AG04449 (cell line): ENCODE measurements around the gene ACOT7.

ENCODE experiments used
- CTCF ChIA-PET: fragments of 350-600 bp; formaldehyde crosslinking; extraction: SDS; loops from one replicate; lab custom pipeline; 2021; ENCODE audit warnings: antibody characterized with exemption; lab: Yijun Ruan, JAX
- POLR2A ChIA-PET: fragments of 400-600, 350-600 bp; formaldehyde crosslinking; extraction: SDS; loops from one replicate; lab custom pipeline; 2020; ENCODE audit warnings: antibody characterized with exemption, inconsistent platforms; lab: Yijun Ruan, JAX
- DNase-seq: peaks from one replicate; pipeline ENCODE4 v3.0.0-alpha.2; 2010; ENCODE audit warnings: low read depth, low spot score
- H3K4me3 ChIP-seq: 2 replicates; pipeline ENCODE4 v1.5.1; 2011; ENCODE audit warnings: low read depth, mild to moderate bottlenecking, control low read depth, low read length
- CTCF ChIP-seq: IDR thresholded peaks from one replicate; pipeline ENCODE4 v1.5.1; 2011; ENCODE audit warnings: mild to moderate bottlenecking, moderate library complexity, low read length, control low read depth, inconsistent platforms; ENCODE audit not compliant: insufficient read depth; ENCODE audit errors: missing control alignments

The ACOT7 gene

DNA sequence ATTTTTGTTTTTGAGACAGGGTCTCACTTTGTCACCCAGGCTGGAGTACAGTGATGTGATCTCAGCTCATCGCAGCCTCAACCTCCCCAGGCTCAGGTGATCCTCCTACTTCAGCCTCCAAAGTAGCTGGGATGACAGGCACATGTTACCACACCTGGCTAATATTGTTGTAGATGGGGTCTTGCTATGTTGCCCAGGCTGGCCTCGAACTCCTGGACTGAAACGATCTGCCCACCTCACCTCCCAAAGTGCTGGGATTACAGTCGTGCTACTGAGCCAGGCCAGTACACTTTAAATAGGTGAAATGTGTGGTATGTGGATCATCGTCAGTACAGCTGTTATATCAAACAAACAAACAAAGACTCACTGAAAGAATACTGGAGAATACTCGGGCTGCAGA, 97.7 kb downstream of the ACOT7 start:
- POLR2A ChIA-PET, result no interaction called here
- CTCF ChIA-PET, result no interaction called here
- H3K4me3 ChIP-seq, result no peak overlapping the region
- no peak for DNase-seq
- TF ChIP-seq CTCF, result no peak

DNA sequence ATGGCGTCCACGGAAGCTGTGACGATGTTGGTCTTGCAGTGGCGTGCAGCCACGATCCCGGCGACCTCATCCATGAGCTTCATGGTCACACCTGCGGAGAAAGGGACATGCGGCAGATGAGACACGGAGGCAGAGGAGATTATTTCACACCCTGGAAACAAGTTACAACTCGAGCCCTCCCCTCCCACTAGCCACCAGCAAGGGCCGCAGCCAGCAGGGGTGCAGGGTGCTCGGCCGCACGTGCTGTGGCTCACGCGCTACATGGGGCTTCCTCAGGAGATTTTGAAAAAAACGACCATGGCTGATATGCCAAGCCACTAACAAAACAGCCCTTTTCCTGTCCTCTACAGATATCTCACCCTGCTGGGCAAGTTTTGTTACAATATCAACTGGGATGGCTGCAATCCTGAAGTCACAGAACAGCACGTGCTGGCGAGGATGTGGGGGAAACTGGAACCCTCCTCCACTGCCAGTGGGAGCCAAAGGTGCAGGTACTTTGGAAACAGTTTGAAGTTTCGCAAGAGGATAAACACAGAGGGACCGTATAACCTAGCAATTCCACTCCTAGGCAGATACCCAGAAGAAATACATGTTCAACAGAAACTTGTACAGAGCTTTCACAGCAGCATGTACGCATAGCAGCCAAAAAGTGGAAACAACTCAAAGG, 98.5 kb downstream of the ACOT7 start:
- ChIA-PET POLR2A (no interaction called here), CTCF (interaction anchor here (1.4 kb wide), 1 partner anchor 49 kb away, joined by 3 read pairs; no protein-coding TSS in a partner anchor)
- no peak for DNase-seq
- H3K4me3 ChIP-seq, result no peak overlapping the region
- no peak for TF ChIP-seq CTCF

DNA sequence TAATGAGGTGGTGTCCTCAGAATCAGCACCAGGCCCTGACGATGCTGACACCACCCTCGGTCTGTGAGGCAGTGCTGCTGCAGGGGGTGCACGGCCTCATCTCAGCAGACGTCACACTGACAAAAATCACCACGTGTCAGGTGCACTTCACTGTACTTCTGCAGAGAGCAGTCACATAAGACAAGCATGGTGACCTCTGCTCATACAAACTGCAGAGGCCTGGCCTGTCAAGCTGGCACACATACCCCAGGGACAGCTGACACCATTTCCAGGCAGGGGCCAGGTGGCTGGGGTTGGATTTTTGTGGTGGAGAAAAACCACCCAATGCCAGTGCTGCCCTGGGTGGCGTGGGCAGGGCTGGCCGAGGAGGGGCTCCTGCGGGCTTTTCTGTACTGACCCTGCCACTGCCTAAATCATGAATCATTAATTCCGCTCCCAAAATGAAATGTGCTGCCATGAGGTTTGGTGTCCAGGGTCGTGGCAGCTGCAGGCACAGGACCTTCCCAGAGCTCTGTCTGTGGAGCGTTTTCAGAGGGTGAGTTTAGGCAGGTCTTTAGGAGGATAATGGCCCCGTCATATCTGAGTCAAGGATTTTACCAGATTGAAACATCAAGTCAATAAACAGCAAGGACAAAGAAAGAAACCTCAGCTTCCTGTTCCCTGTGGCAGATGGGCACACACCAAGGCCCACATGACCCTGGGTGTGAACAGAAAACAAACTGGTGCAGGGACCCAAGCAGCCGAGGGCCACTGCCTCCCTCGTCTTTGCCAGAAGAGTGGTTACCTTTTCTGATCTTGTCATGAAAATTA, 99.3 kb downstream of the ACOT7 start:
- POLR2A ChIA-PET, result no interaction called here
- TF ChIP-seq CTCF, result no peak
- DNase-seq, result no peak
- H3K4me3 ChIP-seq, result no peak overlapping the region
- CTCF ChIA-PET, result interaction anchor here (1.4 kb wide), 1 partner anchor 50 kb away, joined by 3 read pairs; no protein-coding TSS in a partner anchor

GRCh38 chr1:6292102-6292501, 101.5 kb downstream of the ACOT7 start:
- no peak overlapping the region for H3K4me3 ChIP-seq
- no peak for DNase-seq
- POLR2A ChIA-PET, result no interaction called here
- CTCF ChIA-PET, result no interaction called here
- no peak for TF ChIP-seq CTCF

- H3K4me3 ChIP-seq, result no peak overlapping the region
- no peak for TF ChIP-seq CTCF
- ChIA-PET POLR2A (no interaction called here), CTCF (no interaction called here)
- no peak for DNase-seq
Measured at GRCh38 chr1:6288665-6289064, 104.9 kb downstream of the ACOT7 start.

DNA sequence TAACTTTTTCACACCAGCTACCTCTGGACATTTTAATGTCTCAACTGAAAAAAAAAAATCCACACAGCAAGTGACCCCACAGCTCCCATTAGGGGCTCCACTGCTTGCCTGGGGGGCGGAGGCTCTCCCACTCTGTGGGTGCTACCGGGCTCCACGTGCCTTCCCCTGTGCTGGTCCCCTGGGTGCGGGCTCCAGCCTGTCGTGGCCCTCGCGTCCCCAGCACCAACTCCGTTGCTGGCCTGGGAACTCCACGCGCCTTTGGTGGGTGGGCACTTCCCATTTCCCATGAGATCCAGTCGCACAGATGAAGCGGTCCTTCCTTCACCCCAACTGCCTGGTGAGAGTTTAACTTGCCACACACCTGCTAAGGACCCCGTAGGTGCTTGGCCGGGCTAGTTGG, 105.5 kb downstream of the ACOT7 start:
- no peak for TF ChIP-seq CTCF
- DNase-seq, result no peak
- H3K4me3 ChIP-seq, result no peak overlapping the region
- ChIA-PET POLR2A (no interaction called here), CTCF (interaction anchor here (1.3 kb wide), 1 partner anchor 56 kb away, joined by 3 read pairs; no protein-coding TSS in a partner anchor)
